Measurements from ENCODE around the gene GTF2A1. TPM values are rescaled to one million over a fixed set of nuclear protein-coding genes. Genes with fewer than 3 reads are reported as not detected.

Gene GTF2A1
- total and polyA plus RNA-seq, 2 donors (not counting 3 experiments of a cell fraction or from before 2014, with no cell fraction given), result 11.1 to 33.4 TPM

DNA sequence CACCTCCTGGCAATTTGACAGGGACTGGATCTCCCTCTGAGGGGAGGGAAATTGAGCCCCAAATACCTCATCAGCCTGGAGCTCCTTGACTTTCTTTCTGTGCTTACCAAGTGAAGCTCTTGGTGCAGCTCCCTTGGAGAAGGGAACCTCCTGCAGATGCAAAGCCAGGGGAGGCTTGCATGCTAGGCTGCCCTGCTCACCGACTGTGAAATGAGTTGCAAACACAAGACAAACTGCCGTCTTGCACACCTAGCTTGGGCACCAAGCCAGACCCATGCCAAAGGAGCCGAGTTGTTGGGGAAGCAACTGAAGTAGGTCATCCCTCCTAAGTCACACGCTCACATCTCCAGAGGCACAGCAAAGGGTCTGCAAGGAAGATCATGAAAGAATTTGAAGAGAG lies 95.2 kb downstream of the GTF2A1 start:
- no peaks in the 10 kb centered on the region for H3K4me1 ChIP-seq (ENCODE audit: control insufficient read depth, extremely low read depth, insufficient read depth, low read length)
- DNase-seq (ENCODE audit: low read depth, low spot score) (no peak), FAIRE-seq (no peak)
- no peaks in the 10 kb centered on the region for H3K27me3 ChIP-seq (ENCODE audit: control insufficient read depth in 2 of 2, insufficient read depth in 2 of 2, low read length in 2 of 2)
- H3K9ac ChIP-seq (replicated peaks; ENCODE audit: extremely low read depth, insufficient read depth, low read length), result no peak overlapping the region
- ChIA-PET CTCF (no interaction called here), POLR2A (no interaction called here)
- H3K4me3 ChIP-seq (replicated peaks in 1 of 3; ENCODE audit: insufficient read depth in 1 of 3, low read depth in 1 of 3, low read length in 3 of 3), result no peak overlapping the region
- dilution Hi-C loops (cut with MboI; ENCODE audit: extremely low pct_ligation_motif_present, low sequenced_read_pairs), result no loop called here
- H3K36me3 ChIP-seq (ENCODE audit: control insufficient read depth in 2 of 2, extremely low read depth in 1 of 2, insufficient read depth in 2 of 2, low read length in 2 of 2), result no peaks in the 10 kb centered on the region
- H3K9me3 ChIP-seq (replicated peaks; ENCODE audit: control insufficient read depth, insufficient read depth, low read length), result no peaks in the 10 kb centered on the region
- intact Hi-C loops (cut with micrococcal nuclease), result no loop called here
- H2AFZ ChIP-seq (ENCODE audit: low read depth, low read length), result no peak overlapping the region
- H3K9me1 ChIP-seq (replicated peaks; ENCODE audit: control insufficient read depth, extremely low read depth, insufficient read depth, low read length), result no peaks in the 10 kb centered on the region
- BruUV-seq (replicated peaks), result no TSS peak
- no peaks in the 10 kb centered on the region for H4K20me1 ChIP-seq (replicated peaks; ENCODE audit: control insufficient read depth, extremely low read depth, insufficient read depth, low read length)
- no peak for TF ChIP-seq GATA2 (IDR thresholded peaks at IDR 0.05; ENCODE audit: insufficient read depth, insufficient read length, low read depth, low read length)
- TF ChIP-seq, protein P1, sequence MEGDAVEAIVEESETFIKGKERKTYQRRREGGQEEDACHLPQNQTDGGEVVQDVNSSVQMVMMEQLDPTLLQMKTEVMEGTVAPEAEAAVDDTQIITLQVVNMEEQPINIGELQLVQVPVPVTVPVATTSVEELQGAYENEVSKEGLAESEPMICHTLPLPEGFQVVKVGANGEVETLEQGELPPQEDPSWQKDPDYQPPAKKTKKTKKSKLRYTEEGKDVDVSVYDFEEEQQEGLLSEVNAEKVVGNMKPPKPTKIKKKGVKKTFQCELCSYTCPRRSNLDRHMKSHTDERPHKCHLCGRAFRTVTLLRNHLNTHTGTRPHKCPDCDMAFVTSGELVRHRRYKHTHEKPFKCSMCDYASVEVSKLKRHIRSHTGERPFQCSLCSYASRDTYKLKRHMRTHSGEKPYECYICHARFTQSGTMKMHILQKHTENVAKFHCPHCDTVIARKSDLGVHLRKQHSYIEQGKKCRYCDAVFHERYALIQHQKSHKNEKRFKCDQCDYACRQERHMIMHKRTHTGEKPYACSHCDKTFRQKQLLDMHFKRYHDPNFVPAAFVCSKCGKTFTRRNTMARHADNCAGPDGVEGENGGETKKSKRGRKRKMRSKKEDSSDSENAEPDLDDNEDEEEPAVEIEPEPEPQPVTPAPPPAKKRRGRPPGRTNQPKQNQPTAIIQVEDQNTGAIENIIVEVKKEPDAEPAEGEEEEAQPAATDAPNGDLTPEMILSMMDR (IDR thresholded peaks at IDR 0.05; ENCODE audit: extremely low read depth in 1 of 2, insufficient read depth in 1 of 2, low read depth in 1 of 2, low read length in 2 of 2), result no peak
- TF ChIP-seq EZH2 (IDR thresholded peaks at IDR 0.05; ENCODE audit: borderline replicate concordance, low read depth, low read length, severe bottlenecking), result no peak
- TF ChIP-seq FOS (IDR thresholded peaks at IDR 0.05; ENCODE audit: borderline replicate concordance, insufficient read depth, low read length), result no peak
- no peak for TF ChIP-seq POLR2A (IDR thresholded peaks at IDR 0.05; ENCODE audit: low read depth, low read length)
- no peak for TF ChIP-seq JUN (IDR thresholded peaks at IDR 0.05; ENCODE audit: borderline replicate concordance, insufficient read depth, insufficient read length, low read depth)
- TF ChIP-seq POLR2AphosphoS5 (IDR thresholded peaks at IDR 0.05; ENCODE audit: insufficient read depth, low read depth, low read length), result no peak
- TF ChIP-seq, protein P2, sequence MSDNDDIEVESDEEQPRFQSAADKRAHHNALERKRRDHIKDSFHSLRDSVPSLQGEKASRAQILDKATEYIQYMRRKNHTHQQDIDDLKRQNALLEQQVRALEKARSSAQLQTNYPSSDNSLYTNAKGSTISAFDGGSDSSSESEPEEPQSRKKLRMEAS (IDR thresholded peaks at IDR 0.05; ENCODE audit: insufficient read depth, insufficient read length), result no peak
- TF ChIP-seq MYC (IDR thresholded peaks at IDR 0.05; ENCODE audit: low read depth, low read length), result no peak
- no peak overlapping the region for H3K27ac ChIP-seq (ENCODE audit: insufficient read depth, low read depth, low read length)
- no peaks in the 10 kb centered on the region for H3K79me2 ChIP-seq (ENCODE audit: control insufficient read depth, insufficient read depth, low read length)
- no peak overlapping the region for H3K4me2 ChIP-seq (ENCODE audit: insufficient read depth, low read length)

Small RNA genes lying within 50 kb of the gene (small RNA-seq; reads per million reads assigned to genes)
- not detected for gene DYNLL1P1 (ENCODE audit: insufficient read depth, insufficient read length, low read depth, low replicate concordance)
- gene SNORA79 (ENCODE audit: insufficient read depth, insufficient read length, low read depth, low replicate concordance), result 124 reads per million, percentile 98 among the genes with 10 or more reads in this experiment

Other genes with a start within 250 kb of the GTF2A1 start
- not detected in 2 replicates for gene STON2, start 179.4 kb upstream of the GTF2A1 start, total RNA-seq
- not detected in 2 replicates for gene STON2, start 179.4 kb upstream of the GTF2A1 start, polyA plus RNA-seq